HG03060 (cell line): Measurements from ENCODE around the gene LY6G5C.

Experiments
- ATAC-seq: cut with Tn5 transposase; IDR thresholded peaks from one replicate; pipeline ENCODE4 v1.9.1; 2021; ENCODE audit warnings: low read depth, moderate number of reproducible peaks; ENCODE audit not compliant: unreplicated experiment

LY6G5C gene

DNA sequence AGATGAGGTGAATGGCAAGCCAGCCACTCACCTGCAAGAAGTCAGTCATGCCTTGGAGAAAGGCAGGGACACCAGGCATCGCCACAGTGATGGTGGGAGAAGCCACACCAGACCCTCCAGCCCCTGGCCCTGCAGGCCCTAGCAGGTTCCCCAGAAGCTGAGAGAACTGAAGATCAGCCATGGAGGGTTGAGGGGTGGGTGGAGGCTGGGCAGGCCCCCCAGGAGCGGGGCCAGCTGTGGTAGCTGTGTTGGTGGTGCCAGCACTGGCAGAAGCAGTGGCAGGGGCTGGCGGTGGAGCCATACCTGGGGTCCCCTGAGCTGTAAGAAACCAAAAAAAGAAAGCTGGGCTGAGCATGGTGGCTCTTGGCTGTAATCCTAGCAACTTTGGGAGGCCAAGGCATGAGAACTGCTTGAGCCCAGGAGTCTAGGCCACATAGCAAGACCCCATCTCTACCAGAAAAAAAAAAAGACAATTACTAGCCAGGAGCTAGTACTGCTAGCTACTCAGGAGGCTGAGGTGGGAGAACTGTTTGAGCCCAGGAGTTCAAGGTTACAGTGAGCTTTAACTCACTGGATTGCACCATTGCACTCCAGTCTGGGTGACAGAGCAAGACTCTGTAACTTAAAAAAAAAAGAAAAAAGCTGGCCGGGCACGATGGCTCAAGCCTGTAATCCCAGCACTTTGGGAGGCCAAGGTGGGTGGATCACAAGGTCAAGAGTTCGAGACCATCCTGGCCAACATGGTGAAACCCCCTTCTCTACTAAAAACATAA is 37.9 kb downstream of the LY6G5C start:
- no peak for ATAC-seq

DNA sequence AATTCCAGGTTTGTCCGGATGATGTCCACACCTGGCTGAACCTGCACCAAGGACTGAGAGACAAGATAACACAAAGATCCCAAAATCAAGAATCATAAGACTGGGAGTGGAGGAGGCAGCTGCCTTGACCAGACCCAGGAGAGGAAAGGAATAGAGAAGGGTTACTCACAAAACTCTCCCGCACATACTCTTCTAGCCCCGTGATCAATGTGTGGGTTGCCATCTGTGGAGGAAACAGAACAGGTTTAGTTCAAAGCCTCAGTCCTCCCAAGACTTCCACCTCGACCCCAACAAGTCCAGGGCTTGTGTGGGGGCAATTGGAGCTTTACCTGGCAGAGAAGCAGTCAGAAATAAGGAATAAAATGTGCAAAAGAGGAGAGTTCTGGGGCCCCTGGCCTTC is 39.5 kb downstream of the LY6G5C start:
- no peak for ATAC-seq

DNA sequence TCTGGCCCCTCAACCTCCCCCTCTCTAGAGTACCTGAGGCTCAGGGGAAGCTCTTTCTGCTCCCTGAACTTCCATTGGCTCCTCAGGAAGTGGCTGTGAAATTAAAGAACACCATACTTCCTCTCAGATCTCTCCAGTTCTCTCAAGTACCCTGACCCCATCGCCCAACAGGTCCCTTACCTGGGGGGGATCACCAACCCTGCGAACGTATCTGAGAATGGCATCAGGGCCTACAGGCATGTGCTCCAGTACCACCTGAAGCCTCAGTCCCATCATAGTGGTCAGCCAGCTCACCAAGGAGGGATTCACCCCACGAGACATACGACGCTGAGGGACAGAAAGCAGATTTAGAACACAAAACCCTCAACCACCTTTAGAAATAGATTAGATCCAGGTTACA is 40.3 kb downstream of the LY6G5C start:
- no peak for ATAC-seq

DNA sequence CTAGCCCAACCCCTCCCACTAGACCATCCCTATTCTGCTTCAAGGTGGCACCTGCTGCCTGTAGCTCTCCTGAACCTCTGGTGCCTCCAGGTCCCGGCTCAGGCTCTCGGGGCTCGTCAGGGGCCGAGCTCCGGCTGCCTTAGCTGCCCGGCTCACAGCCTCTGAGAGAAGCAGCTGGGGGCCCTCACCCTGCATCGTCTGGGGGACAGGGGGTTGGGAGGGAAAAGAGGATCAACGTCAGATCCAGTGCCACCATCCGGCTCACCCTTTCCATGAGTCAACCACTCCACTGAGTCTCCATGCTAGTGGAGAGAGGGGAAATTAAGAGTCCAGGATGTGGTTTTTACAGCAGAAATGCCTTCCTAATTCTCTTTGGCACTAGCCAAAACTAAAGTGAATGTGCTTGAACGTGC is 41.4 kb downstream of the LY6G5C start:
- no peak for ATAC-seq

- ATAC-seq, result no peak
Observed at GRCh38 chr6:31639043-31639442, 41.8 kb downstream of the LY6G5C start.

DNA sequence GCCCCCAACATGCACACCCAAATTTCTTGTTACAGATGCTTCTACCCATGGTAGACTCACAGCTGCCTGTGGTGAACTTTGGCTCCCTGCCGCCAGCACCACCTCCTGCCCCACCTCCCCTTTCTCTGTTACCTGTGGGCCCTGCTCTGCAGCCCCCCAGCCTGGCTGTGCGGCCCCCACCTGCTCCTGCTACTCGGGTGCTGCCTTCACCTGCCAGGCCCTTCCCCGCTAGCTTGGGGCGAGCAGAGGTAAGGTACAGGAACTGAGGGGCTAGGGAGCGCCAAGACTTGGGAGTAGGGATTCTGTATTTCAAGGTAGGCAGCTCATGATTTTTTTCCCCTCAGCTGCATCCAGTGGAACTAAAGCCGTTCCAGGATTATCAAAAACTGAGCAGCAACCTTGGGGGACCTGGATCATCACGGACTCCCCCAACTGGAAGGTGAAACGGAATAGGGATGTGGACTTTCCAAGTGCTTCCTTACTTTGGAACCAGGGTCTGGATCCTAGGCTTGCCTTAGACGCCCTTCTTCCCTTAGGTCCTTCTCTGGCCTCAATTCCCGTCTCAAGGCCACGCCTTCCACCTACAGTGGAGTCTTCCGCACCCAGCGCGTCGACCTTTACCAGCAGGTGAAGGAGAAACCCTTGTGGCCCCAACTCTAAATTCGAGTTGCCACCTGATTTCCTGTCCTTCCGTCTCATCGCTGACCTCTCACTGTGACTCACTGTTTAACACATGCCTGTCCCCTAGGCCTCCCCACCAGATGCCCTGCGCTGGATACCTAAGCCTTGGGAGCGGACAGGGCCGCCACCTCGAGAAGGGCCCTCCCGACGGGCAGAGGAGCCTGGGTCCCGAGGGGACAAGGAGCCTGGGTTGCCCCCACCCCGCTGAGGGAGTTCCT is 43.9 kb downstream of the LY6G5C start:
- no peak for ATAC-seq

- ATAC-seq, result no peak
Observed at GRCh38 chr6:31634969-31635575, 45.8 kb downstream of the LY6G5C start.

DNA sequence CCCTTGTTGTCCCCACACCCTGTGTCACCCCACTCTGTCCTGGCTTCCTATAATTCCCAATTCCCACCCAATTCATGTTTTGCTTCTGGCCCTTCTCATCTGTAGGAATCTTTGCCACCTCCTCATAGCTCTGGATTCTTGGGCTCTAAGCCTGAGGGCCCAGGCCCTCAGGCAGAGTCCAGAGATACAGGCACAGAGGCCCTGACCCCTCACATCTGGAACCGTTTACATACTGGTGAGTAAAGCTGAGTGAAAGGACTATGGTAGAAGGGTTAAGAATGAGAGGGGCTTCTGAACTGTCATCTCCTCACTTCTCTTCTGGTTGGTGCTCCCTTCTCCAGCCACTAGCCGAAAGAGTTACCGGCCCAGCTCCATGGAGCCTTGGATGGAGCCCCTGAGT is 46.7 kb downstream of the LY6G5C start:
- ATAC-seq, result no peak

GRCh38 chr6:31633447-31633846 is 47.4 kb downstream of the LY6G5C start:
- ATAC-seq, result no peak

DNA sequence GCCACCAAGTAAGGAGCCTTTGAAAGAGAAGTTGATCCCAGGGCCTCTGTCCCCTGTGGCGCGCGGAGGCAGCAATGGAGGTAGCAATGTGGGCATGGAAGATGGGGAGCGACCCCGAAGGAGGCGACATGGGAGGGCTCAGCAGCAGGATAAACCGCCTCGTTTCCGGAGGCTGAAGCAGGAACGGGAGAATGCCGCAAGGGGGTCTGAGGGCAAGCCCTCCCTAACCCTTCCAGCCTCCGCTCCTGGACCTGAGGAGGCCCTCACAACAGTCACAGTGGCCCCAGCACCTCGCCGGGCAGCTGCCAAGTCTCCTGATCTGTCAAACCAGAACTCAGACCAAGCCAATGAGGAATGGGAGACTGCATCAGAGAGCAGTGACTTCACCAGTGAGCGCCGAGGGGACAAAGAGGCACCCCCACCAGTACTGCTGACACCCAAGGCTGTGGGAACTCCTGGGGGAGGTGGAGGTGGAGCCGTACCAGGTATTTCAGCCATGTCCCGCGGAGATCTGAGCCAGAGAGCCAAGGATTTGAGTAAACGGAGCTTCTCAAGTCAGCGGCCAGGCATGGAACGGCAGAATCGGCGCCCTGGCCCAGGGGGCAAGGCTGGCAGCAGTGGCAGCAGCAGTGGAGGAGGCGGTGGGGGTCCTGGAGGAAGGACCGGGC is 48.5 kb downstream of the LY6G5C start:
- no peak for ATAC-seq

GRCh38 chr6:31631681-31632278 is 49.1 kb downstream of the LY6G5C start:
- no peak for ATAC-seq

- ATAC-seq, result no peak
Observed at GRCh38 chr6:31631209-31631608, 49.7 kb downstream of the LY6G5C start.

DNA sequence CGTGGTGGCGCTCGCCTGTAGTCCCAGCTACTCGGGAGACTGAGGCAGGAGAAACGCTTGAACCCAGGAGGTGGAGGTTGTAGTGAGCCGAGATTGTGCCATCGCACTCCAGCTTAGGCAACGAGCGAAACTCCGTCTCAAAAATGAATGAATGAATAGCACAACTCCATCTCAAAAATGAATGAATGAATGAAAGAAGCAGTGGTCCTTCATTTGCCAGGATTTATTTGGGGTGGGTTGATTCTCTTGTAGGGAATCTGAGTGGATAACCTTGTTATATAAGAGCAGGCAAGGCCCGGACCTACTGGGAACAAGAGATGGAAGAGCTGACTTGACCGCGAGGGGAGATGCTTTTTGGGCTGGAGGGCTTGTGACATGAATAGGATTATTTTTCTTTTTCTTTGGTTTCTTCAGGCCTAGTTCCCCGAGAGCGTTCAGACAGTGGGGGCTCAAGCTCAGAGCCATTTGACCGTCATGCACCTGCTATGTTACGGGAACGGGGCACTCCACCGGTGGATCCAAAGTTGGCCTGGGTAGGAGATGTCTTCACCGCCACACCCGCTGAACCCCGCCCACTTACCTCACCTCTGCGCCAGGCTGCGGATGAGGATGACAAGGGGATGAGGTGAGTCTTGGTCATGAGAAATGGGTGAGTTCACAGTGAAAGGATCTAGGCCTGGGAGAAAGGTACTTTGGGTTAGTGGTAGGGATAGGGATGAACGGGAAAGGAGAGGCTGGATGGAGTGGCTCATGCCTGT is 50.5 kb downstream of the LY6G5C start:
- ATAC-seq, result no peak

DNA sequence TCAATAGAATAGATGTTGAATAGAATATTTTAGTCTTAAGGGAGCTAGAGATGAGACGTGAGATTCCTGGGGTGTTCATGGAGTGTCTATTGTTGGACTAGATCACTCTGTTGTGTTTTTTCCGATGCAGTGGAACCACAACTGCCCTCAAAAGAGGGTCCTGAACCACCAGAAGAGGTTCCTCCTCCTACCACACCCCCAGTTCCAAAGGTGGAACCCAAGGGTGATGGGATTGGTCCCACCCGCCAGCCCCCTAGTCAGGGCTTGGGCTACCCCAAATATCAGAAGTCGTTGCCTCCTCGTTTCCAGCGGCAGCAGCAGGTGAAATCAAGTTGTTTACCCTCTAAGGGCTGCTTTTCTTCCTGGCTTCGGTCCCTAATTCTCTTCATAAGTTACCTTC is 51.9 kb downstream of the LY6G5C start:
- no peak for ATAC-seq

DNA sequence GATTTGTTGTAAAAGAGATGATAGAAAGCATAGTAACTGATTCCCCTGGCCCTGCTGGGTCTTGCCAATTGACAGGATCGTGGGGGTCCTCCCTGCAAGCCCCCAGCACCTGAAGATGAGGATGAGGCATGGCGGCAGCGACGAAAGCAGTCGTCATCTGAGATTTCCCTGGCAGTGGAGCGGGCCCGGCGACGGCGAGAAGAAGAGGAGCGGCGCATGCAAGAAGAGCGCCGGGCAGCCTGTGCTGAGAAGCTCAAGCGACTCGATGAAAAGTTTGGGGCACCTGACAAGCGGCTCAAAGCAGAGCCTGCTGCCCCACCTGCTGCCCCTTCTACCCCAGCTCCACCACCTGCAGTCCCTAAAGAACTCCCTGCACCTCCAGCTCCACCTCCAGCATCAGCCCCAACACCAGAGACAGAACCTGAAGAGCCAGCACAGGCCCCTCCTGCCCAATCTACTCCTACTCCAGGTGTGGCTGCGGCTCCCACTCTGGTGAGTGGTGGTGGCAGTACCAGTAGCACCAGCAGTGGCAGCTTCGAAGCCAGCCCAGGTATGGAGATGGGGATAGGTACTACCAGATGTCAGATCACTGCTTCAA is 53.1 kb downstream of the LY6G5C start:
- no peak for ATAC-seq

GRCh38 chr6:31626952-31627351 is 53.9 kb downstream of the LY6G5C start:
- no peak for ATAC-seq
